Measurements from ENCODE around the gene MKRN2. TPM values are rescaled to one million over a fixed set of nuclear protein-coding genes. Genes with fewer than 3 reads are reported as not detected.
A peak's percentile ranks its signal among the peaks of the same experiment; 100 is the strongest.
"Not testable (repeated sequence)": the region's sequence is repeated elsewhere in the genome, so short reads cannot be mapped to it uniquely, and the experiment has no call there.

Gene MKRN2
- polyA plus RNA-seq, 4 donors: 12.7 to 34.3 (median 14.6) TPM

DNA sequence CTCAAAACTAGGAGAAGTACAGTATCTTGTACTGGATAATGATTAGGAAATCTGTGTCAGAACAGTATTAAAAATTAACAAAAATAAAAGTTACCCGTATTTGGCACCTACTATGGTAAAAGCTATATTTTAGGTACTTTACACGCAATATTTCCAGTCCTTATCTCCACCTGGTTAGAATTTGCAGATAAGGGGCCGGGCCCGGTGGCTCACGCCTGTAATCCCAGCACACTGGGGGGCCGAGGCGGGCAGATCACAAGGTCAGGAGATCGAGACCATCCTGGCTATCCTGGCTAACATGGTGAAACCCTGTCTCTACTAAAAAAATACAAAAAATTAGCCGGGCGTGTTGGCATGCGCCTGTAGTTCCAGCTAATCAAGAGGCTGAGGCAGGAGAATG is 40.0 kb upstream of the MKRN2 start:
- Histone ChIP-seq H3K4me1 (ENCODE audit: control insufficient read depth in 3 of 3, insufficient read depth in 2 of 3, low read depth in 1 of 3, low read length in 2 of 3) (no peaks in the 10 kb centered on the region), H3K27ac (ENCODE audit: low read depth in 1 of 3, low read length in 2 of 3) (no peak overlapping the region), H3K36me3 (ENCODE audit: control insufficient read depth in 3 of 3, insufficient read depth in 2 of 3, low read depth in 1 of 3, low read length in 3 of 3) (peaks cover 0 to 13% (median 0%) of the 10 kb centered on the region in 3 donors), H3K9me3 (ENCODE audit: control insufficient read depth in 2 of 2, insufficient read depth in 1 of 2, low read depth in 1 of 2, low read length in 1 of 2) (no peaks in the 10 kb centered on the region), H3K27me3 (ENCODE audit: control insufficient read depth in 3 of 3, insufficient read depth in 3 of 3, low read length in 3 of 3) (no peaks in the 10 kb centered on the region), H3K4me3 (ENCODE audit: low read depth in 1 of 3, low read length in 3 of 3) (no peak overlapping the region)
- DNase-seq (no peak), FAIRE-seq (no peak)
- 63 to 76% (median 67%) methylated on average over 11 of the region's 11 CpGs for WGBS, 3 donors

DNA sequence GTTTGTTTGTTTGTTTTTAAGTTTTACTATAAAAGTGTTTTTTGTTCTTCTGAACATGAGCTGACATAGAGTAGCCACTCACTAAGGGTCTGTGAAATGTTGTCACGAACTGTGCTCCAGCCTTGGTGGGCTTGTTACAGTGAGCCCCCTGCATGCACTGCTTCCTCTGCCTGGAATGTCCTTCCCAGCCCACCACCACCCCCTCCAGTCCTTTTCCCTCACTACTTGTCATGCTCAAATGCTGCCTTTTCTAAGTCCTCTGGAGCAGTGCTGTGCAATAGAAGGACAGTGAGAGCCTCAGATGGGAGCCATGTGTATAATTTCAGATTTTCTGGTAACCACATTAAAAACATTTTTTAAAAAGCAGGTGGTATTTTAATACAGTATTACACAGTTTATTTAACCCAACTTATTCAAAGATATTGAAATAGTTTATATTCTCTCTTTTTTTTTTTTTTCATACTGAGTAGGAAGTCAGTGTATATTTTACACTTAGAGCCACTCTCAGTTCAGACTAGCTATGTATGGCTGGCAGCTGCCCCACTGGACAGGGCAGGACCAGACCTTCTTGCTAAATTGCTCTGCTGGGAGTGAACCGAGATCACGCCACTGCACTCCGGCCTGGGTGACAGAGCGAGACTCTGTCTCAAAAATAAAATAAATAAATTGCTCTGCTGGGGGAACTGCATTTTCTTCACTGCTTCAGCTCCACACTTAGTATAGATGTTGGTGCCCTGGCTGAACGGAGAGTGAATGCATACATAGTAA is 38.4 kb upstream of the MKRN2 start:
- no peaks in the 10 kb centered on the region for H3K27me3 ChIP-seq (ENCODE audit: control insufficient read depth in 3 of 3, insufficient read depth in 3 of 3, low read length in 3 of 3)
- H3K27ac ChIP-seq (ENCODE audit: low read depth in 1 of 3, low read length in 2 of 3): no peak overlapping the region
- no peak overlapping the region for H3K4me3 ChIP-seq (ENCODE audit: low read depth in 1 of 3, low read length in 3 of 3)
- H3K36me3 ChIP-seq (ENCODE audit: control insufficient read depth in 3 of 3, insufficient read depth in 2 of 3, low read depth in 1 of 3, low read length in 3 of 3): peaks cover 0 to 17% (median 0%) of the 10 kb centered on the region in 3 donors
- 84 to 90% (median 90%) methylated on average over 6 of the region's 6 CpGs for WGBS, 3 donors
- DNase-seq (no peak), FAIRE-seq (no peak)
- H3K9me3 ChIP-seq (ENCODE audit: control insufficient read depth in 2 of 2, insufficient read depth in 1 of 2, low read depth in 1 of 2, low read length in 1 of 2): no peaks in the 10 kb centered on the region
- H3K4me1 ChIP-seq (ENCODE audit: control insufficient read depth in 3 of 3, insufficient read depth in 2 of 3, low read depth in 1 of 3, low read length in 2 of 3): no peaks in the 10 kb centered on the region

DNA sequence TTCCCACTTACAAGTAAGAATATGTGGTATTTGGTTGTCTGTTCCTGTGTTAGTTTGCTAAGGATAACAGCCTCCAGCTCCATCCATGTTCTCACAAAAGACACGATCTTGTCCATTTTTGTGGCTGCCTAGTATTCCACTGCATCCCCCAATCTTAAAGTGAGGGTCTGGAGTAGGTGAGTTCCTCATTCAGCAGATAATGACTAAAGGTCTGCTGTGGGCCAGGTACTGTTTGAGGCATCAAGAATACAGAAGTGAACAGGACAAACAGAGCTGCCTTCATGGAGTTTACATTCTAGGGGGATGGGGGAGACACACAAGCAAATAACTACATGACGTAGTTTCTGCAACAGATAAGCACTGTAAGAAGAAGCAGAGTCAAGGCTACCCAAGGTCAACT is 35.9 kb upstream of the MKRN2 start:
- Histone ChIP-seq H3K9me3 (ENCODE audit: control insufficient read depth in 2 of 2, insufficient read depth in 1 of 2, low read depth in 1 of 2, low read length in 1 of 2) (no peaks in the 10 kb centered on the region), H3K4me1 (ENCODE audit: control insufficient read depth in 3 of 3, insufficient read depth in 2 of 3, low read depth in 1 of 3, low read length in 2 of 3) (no peaks in the 10 kb centered on the region), H3K27me3 (ENCODE audit: control insufficient read depth in 3 of 3, insufficient read depth in 3 of 3, low read length in 3 of 3) (no peaks in the 10 kb centered on the region), H3K27ac (ENCODE audit: low read depth in 1 of 3, low read length in 2 of 3) (no peak overlapping the region), H3K36me3 (ENCODE audit: control insufficient read depth in 3 of 3, insufficient read depth in 2 of 3, low read depth in 1 of 3, low read length in 3 of 3) (peaks cover 0 to 23% (median 2%) of the 10 kb centered on the region in 3 donors), H3K4me3 (ENCODE audit: low read depth in 1 of 3, low read length in 3 of 3) (no peak overlapping the region)
- FAIRE-seq (no peak), DNase-seq (no peak)
- 95 to 100% (median 99%) methylated on average over 2 of the region's 2 CpGs for WGBS, 3 donors

DNA sequence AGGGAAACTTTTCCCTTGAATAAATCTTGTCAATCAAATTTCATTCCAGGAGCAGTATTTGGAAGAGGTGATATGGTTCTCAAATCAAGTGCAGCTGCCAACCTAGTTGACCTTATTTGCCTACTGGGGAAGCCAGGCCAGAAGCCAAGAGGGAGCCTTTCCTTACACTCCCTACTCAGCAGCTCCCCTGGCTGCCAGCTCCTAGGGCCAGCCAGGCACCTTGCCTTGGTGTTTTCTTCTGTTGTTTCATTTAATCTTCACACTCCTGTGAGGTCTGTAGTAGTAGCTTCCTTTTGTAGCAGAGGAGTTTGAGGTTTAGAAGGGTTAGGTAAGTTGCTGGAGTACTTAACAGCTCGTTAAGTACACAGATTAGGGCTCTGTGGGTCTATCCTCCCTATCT is 34.2 kb upstream of the MKRN2 start:
- Histone ChIP-seq H3K9me3 (ENCODE audit: control insufficient read depth in 2 of 2, insufficient read depth in 1 of 2, low read depth in 1 of 2, low read length in 1 of 2) (no peaks in the 10 kb centered on the region), H3K36me3 (ENCODE audit: control insufficient read depth in 3 of 3, insufficient read depth in 2 of 3, low read depth in 1 of 3, low read length in 3 of 3) (peaks cover 0 to 30% (median 2%) of the 10 kb centered on the region in 3 donors), H3K27me3 (ENCODE audit: control insufficient read depth in 3 of 3, insufficient read depth in 3 of 3, low read length in 3 of 3) (no peaks in the 10 kb centered on the region), H3K4me3 (ENCODE audit: low read depth in 1 of 3, low read length in 3 of 3) (no peak overlapping the region), H3K4me1 (ENCODE audit: control insufficient read depth in 3 of 3, insufficient read depth in 2 of 3, low read depth in 1 of 3, low read length in 2 of 3) (no peaks in the 10 kb centered on the region), H3K27ac (ENCODE audit: low read depth in 1 of 3, low read length in 2 of 3) (no peak overlapping the region)
- WGBS, 3 donors: 62 to 85% (median 77%) methylated on average over 1 of the region's 1 CpG
- no peak for DNase-seq
- no peak for FAIRE-seq

DNA sequence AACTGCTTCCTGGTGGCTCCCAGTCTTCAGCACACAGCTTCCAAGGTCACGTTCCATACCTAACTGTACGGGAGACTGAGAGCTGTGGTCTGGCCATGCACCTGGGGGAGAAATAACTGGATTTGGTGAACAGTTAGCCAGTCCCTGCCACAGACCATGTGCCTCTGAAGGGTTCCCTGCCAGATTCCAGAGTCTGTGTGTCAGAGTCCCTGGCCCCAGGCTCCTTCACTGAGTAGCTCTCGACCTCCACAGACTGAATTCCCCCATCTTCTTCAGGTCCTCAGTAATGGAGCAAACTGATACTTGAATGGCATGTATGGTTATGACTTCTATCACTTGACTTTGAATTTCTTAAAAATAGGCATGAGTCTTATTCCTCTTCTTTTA is 29.1 kb upstream of the MKRN2 start:
- FAIRE-seq (no peak), DNase-seq (no peak)
- H3K27me3 ChIP-seq (ENCODE audit: control insufficient read depth in 3 of 3, insufficient read depth in 3 of 3, low read length in 3 of 3): no peaks in the 10 kb centered on the region
- peaks cover 0 to 38% (median 5%) of the 10 kb centered on the region in 3 donors for H3K36me3 ChIP-seq (ENCODE audit: control insufficient read depth in 3 of 3, insufficient read depth in 2 of 3, low read depth in 1 of 3, low read length in 3 of 3)
- H3K27ac ChIP-seq (ENCODE audit: low read depth in 1 of 3, low read length in 2 of 3): no peak overlapping the region
- H3K9me3 ChIP-seq (ENCODE audit: control insufficient read depth in 2 of 2, insufficient read depth in 1 of 2, low read depth in 1 of 2, low read length in 1 of 2): no peaks in the 10 kb centered on the region
- no peak overlapping the region for H3K4me3 ChIP-seq (ENCODE audit: low read depth in 1 of 3, low read length in 3 of 3)
- H3K4me1 ChIP-seq (ENCODE audit: control insufficient read depth in 3 of 3, insufficient read depth in 2 of 3, low read depth in 1 of 3, low read length in 2 of 3): no peaks in the 10 kb centered on the region
- WGBS, 3 donors: 91 to 97% (median 95%) methylated on average over 3 of the region's 3 CpGs

DNA sequence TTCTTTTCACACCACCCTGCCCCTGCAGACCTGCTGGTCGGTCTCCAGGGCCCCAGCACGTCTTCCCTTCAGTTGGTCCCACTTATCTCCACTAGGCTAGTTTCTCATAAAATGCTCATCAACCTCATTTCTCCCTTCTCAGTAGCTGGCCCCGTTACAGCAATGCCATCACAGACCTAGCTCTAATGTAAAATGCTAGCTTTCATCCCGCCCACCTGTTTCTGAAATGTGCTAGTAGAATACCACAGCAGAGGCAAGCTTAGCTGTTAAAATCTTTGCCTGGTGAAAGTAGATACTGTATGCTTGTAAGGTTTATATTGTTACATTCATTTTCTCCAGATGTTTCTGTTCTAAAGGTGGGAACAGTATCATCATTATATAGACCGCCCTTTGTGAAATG is 24.7 kb upstream of the MKRN2 start:
- Histone ChIP-seq H3K4me1 (ENCODE audit: control insufficient read depth in 3 of 3, insufficient read depth in 2 of 3, low read depth in 1 of 3, low read length in 2 of 3) (no peaks in the 10 kb centered on the region), H3K4me3 (ENCODE audit: low read depth in 1 of 3, low read length in 3 of 3) (no peak overlapping the region), H3K27me3 (ENCODE audit: control insufficient read depth in 3 of 3, insufficient read depth in 3 of 3, low read length in 3 of 3) (no peaks in the 10 kb centered on the region), H3K27ac (ENCODE audit: low read depth in 1 of 3, low read length in 2 of 3) (no peak overlapping the region), H3K9me3 (ENCODE audit: control insufficient read depth in 2 of 2, insufficient read depth in 1 of 2, low read depth in 1 of 2, low read length in 1 of 2) (no peaks in the 10 kb centered on the region), H3K36me3 (ENCODE audit: control insufficient read depth in 3 of 3, insufficient read depth in 2 of 3, low read depth in 1 of 3, low read length in 3 of 3) (peaks cover 0 to 32% (median 3%) of the 10 kb centered on the region in 3 donors)
- DNase-seq (no peak), FAIRE-seq (no peak)
- 87 to 94% (median 91%) methylated on average over 5 of the region's 5 CpGs for WGBS, 3 donors

DNA sequence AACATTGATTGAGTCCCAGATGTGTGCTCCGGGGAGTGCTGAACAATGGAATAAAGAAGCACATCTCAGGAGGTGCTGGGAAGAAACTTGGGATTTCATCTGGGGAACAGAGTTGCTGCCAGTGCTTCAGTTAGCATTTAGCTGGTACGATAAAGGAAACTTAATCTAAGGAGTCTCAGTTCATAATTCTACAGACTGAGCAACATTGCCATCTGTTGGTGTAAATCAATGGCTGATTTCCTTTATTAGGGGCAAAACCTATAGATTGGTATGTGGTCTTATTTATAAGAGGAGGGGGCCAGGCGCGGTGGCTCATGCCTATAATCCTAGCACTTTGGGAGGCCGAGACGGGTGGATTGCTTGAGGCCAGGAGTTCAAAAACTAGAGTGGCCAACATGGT is 20.5 kb upstream of the MKRN2 start:
- Histone ChIP-seq H3K27ac (ENCODE audit: low read depth in 1 of 3, low read length in 2 of 3) (no peak overlapping the region), H3K9me3 (ENCODE audit: control insufficient read depth in 2 of 2, insufficient read depth in 1 of 2, low read depth in 1 of 2, low read length in 1 of 2) (no peaks in the 10 kb centered on the region), H3K4me3 (ENCODE audit: low read depth in 1 of 3, low read length in 3 of 3) (no peak overlapping the region), H3K36me3 (ENCODE audit: control insufficient read depth in 3 of 3, insufficient read depth in 2 of 3, low read depth in 1 of 3, low read length in 3 of 3) (peaks cover 0 to 27% (median 0%) of the 10 kb centered on the region in 3 donors), H3K4me1 (ENCODE audit: control insufficient read depth in 3 of 3, insufficient read depth in 2 of 3, low read depth in 1 of 3, low read length in 2 of 3) (no peaks in the 10 kb centered on the region), H3K27me3 (ENCODE audit: control insufficient read depth in 3 of 3, insufficient read depth in 3 of 3, low read length in 3 of 3) (no peaks in the 10 kb centered on the region)
- no peak for FAIRE-seq
- WGBS, 3 donors: 92 to 99% (median 93%) methylated on average over 6 of the region's 6 CpGs
- DNase-seq: peak in 1 of 2 donors; percentile 9

DNA sequence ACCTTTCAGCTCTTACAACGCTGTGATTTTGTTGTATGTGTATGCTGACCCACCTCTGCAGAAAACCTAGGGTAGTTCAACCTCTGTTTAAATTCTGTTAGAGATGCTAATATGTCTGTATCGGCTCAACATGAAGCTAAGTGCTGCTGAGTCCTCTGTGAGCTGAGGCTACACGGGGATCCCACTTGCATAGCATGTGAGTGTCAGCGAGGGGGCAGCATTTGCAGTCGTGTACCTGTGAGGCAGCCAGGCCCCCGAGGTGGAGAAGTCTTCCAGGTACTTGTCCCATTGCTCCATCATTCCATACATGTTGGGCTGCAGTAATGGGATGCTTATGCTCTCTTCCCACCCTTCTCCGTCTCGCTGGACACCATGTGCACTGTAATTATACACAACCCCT is 15.3 kb upstream of the MKRN2 start:
- no peak overlapping the region for H3K27ac ChIP-seq (ENCODE audit: low read depth in 1 of 3, low read length in 2 of 3)
- DNase-seq (peak in 1 of 2 donors; percentile 36), FAIRE-seq (no peak)
- peaks cover 0 to 13% (median 3%) of the 10 kb centered on the region in 3 donors for H3K36me3 ChIP-seq (ENCODE audit: control insufficient read depth in 3 of 3, insufficient read depth in 2 of 3, low read depth in 1 of 3, low read length in 3 of 3)
- H3K4me1 ChIP-seq (ENCODE audit: control insufficient read depth in 3 of 3, insufficient read depth in 2 of 3, low read depth in 1 of 3, low read length in 2 of 3): no peaks in the 10 kb centered on the region
- WGBS, 3 donors: 72 to 74% (median 74%) methylated on average over 8 of the region's 8 CpGs
- no peak overlapping the region for H3K4me3 ChIP-seq (ENCODE audit: low read depth in 1 of 3, low read length in 3 of 3)
- no peaks in the 10 kb centered on the region for H3K27me3 ChIP-seq (ENCODE audit: control insufficient read depth in 3 of 3, insufficient read depth in 3 of 3, low read length in 3 of 3)
- H3K9me3 ChIP-seq (ENCODE audit: control insufficient read depth in 2 of 2, insufficient read depth in 1 of 2, low read depth in 1 of 2, low read length in 1 of 2): no peaks in the 10 kb centered on the region

DNA sequence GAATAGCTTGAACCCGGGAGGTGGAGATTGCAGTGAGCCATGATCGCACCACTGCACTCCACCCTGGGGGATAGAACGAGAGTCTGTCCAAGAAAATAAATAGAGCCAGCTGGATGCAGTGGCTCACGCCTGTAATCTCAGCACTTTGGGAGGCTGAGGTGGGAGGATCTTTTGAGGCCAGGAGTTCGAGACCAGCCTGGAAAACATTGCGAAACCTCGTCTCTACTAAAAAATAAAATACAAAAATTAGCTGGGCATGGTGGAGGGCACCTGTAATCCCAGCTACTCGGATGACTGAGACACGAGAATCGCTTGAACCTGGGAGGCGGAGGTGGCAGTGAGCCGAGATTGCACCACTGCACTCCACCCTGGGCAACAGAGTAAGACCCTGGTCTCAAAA is 13.4 kb upstream of the MKRN2 start:
- not testable (repeated sequence) for H3K4me1 ChIP-seq (ENCODE audit: control insufficient read depth in 3 of 3, insufficient read depth in 2 of 3, low read depth in 1 of 3, low read length in 2 of 3); H3K4me3 ChIP-seq (ENCODE audit: low read depth in 1 of 3, low read length in 3 of 3); DNase-seq; FAIRE-seq; H3K27ac ChIP-seq (ENCODE audit: low read depth in 1 of 3, low read length in 2 of 3); H3K9me3 ChIP-seq (ENCODE audit: control insufficient read depth in 2 of 2, insufficient read depth in 1 of 2, low read depth in 1 of 2, low read length in 1 of 2); H3K27me3 ChIP-seq (ENCODE audit: control insufficient read depth in 3 of 3, insufficient read depth in 3 of 3, low read length in 3 of 3)
- 89 to 91% (median 90%) methylated on average over 12 of the region's 12 CpGs for WGBS, 3 donors
- peaks cover 0 to 13% (median 3%) of the 10 kb centered on the region in 3 donors for H3K36me3 ChIP-seq (ENCODE audit: control insufficient read depth in 3 of 3, insufficient read depth in 2 of 3, low read depth in 1 of 3, low read length in 3 of 3)
